Caco-2 (cell line): ENCODE results near the gene COG3. TPM values are rescaled to one million over a fixed set of nuclear protein-coding genes. Genes with fewer than 3 reads are reported as not detected.

Experiments used
- BruUV-seq: library from RNA; stranded (reverse); fragments of 400-500 nt; replicated peaks from 2 replicates; lab custom pipeline; 2021; lab: Mats Ljungman, UMichigan
- CTCF ChIA-PET: fragments of 300-600 bp; sonication (Branson Sonifier 250); formaldehyde crosslinking; loops from one replicate; lab custom pipeline; 2022; ENCODE audit warnings: antibody characterized with exemption; lab: Charles Lee
- POLR2A ChIA-PET: fragments of 300-600 bp; sonication (Branson Sonifier 250); formaldehyde crosslinking; loops from one replicate; lab custom pipeline; 2022; ENCODE audit warnings: antibody characterized with exemption; lab: Charles Lee
- DNase-seq, 2 experiments: peaks; one replicate each; pipeline versions ENCODE4 v3.0.0 to v3.0.0-alpha.2; 2020 to 2022
- H3K27me3 ChIP-seq: replicated peaks from 2 replicates; pipeline ENCODE4 v1.6.0; 2011; ENCODE audit warnings: low read length; ENCODE audit not compliant: control insufficient read depth, insufficient read depth
- H3K36me3 ChIP-seq: 2 replicates; pipeline ENCODE4 v1.5.1; 2011; ENCODE audit warnings: low read length; ENCODE audit not compliant: control insufficient read depth, insufficient read depth
- H3K4me1 ChIP-seq: fragments of 250-450 bp; sonication (Bioruptor Pico); 2 replicates; pipeline ENCODE4 v1.5.1; 2020; ENCODE audit warnings: mild to moderate bottlenecking
- H3K4me3 ChIP-seq: 2 replicates; pipeline ENCODE4 v1.5.1; 2011; ENCODE audit warnings: low read depth, mild to moderate bottlenecking, control low read depth, low read length
- H3K9me3 ChIP-seq: fragments of 250-450 bp; sonication (Bioruptor Pico); 2 replicates; pipeline ENCODE4 v1.5.1; 2020; ENCODE audit warnings: mild to moderate bottlenecking, moderate library complexity
- H3K27ac Mint-ChIP-seq: one replicate; pipeline ENCODE4 v1.8.0; 2022; ENCODE audit warnings: mixed read lengths; ENCODE audit not compliant: unreplicated experiment
- H3K27me3 Mint-ChIP-seq: one replicate; pipeline ENCODE4 v1.8.0; 2022; ENCODE audit warnings: mixed read lengths; ENCODE audit not compliant: insufficient read depth, unreplicated experiment
- H3K36me3 Mint-ChIP-seq: one replicate; pipeline ENCODE4 v1.8.0; 2022; ENCODE audit warnings: mild to moderate bottlenecking, mixed read lengths; ENCODE audit not compliant: insufficient read depth, unreplicated experiment
- H3K4me1 Mint-ChIP-seq: one replicate; pipeline ENCODE4 v1.8.0; 2022; ENCODE audit warnings: low read depth, mixed read lengths; ENCODE audit not compliant: unreplicated experiment
- H3K4me3 Mint-ChIP-seq: one replicate; pipeline ENCODE4 v1.8.0; 2022; ENCODE audit warnings: mild to moderate bottlenecking, moderate library complexity, mixed read lengths; ENCODE audit not compliant: unreplicated experiment
- H3K9me3 Mint-ChIP-seq: one replicate; pipeline ENCODE4 v1.8.0; 2022; ENCODE audit warnings: mixed read lengths; ENCODE audit not compliant: unreplicated experiment
- intact Hi-C: fragments of 100-400 bp; cut with micrococcal nuclease; formaldehyde crosslinking; loops from one replicate; pipeline ENCODE4 v1.10.0; 2022; ENCODE audit not compliant: unreplicated experiment
- total RNA-seq: library from RNA; stranded (reverse); gene quantifications from 2 replicates; pipeline ENCODE4 v1.2.3, GENCODE V29; 2022
- TF ChIP-seq, protein P1 (sequence below), 2 experiments: fragments of 200-600 bp in 1 of 2; IDR thresholded peaks; 1 replicate in 1 of 2; 2 replicates in 1 of 2; pipeline versions ENCODE4 v1.5.1 to v1.8.0; 2011 to 2022; ENCODE audit warnings: antibody characterized with exemption in 1 of 2, control low read depth in 1 of 2, inconsistent platforms in 1 of 2, low read depth in 1 of 2, low read length in 1 of 2, mild to moderate bottlenecking in 1 of 2, moderate library complexity in 1 of 2; ENCODE audit not compliant: insufficient read depth in 1 of 2, severe bottlenecking in 1 of 2, unreplicated experiment in 1 of 2

Gene COG3
- total RNA-seq, 1 experiment from 2014 or later = 35.8 TPM

DNA sequence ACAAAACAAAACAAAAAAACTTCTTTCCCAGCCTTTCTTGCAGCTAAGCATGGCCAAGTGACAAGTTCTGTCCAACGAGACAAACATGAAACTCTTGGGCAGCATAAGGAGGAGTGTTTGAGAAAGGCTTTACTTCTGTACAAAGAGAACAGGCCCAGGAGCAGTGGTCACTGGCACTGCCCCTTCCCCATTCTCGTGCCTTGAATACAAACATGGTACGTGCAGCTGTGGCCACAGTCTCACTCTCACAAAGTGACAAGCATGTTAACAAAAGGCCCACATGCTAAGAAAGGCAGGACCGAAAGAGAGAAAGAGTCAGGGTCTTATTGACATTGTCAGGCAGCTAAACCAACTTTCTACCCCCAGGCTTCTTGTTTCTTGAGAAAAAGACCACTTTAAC is 26.8 kb upstream of the COG3 start:
- ChIA-PET CTCF (no interaction called here), POLR2A (no interaction called here)
- BruUV-seq = no TSS peak
- Mint-ChIP-seq H3K36me3 (no peaks in the 10 kb centered on the region), H3K4me3 (no peak overlapping the region), H3K4me1 (peaks cover 5% of the 10 kb centered on the region), H3K27ac (no peak overlapping the region), H3K27me3 (no peaks in the 10 kb centered on the region), H3K9me3 (no peaks in the 10 kb centered on the region)
- Histone ChIP-seq H3K9me3 (no peaks in the 10 kb centered on the region), H3K4me3 (no peak overlapping the region), H3K27me3 (no peaks in the 10 kb centered on the region), H3K4me1 (peaks cover 12% of the 10 kb centered on the region), H3K36me3 (no peaks in the 10 kb centered on the region)
- intact Hi-C loops = no loop called here
- DNase-seq = no peak
- TF ChIP-seq, protein P1, sequence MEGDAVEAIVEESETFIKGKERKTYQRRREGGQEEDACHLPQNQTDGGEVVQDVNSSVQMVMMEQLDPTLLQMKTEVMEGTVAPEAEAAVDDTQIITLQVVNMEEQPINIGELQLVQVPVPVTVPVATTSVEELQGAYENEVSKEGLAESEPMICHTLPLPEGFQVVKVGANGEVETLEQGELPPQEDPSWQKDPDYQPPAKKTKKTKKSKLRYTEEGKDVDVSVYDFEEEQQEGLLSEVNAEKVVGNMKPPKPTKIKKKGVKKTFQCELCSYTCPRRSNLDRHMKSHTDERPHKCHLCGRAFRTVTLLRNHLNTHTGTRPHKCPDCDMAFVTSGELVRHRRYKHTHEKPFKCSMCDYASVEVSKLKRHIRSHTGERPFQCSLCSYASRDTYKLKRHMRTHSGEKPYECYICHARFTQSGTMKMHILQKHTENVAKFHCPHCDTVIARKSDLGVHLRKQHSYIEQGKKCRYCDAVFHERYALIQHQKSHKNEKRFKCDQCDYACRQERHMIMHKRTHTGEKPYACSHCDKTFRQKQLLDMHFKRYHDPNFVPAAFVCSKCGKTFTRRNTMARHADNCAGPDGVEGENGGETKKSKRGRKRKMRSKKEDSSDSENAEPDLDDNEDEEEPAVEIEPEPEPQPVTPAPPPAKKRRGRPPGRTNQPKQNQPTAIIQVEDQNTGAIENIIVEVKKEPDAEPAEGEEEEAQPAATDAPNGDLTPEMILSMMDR (IDR thresholded peaks at IDR 0.05; ENCODE audit: insufficient read depth in 1 of 2, low read depth in 1 of 2, low read length in 1 of 2, severe bottlenecking in 1 of 2, unreplicated experiment in 1 of 2) = no peak

DNA sequence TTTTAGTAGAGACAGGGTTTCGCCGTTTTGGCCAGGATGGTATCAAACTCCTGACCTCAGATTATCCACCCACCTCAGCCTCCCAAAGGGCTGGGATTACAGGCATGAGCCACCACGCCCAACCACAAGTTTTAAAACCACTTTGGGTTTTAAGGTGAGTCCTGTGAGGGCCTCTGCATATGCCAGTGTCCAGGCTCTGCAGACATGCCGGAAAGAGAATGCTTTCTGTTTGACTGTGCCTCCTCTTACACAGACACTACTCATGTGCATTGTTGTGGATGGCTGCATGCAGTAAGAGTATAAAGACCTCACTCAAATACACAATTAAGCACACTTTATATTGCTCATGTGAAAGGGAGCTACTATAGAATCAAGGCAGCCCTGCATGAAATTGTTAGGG is 25.7 kb upstream of the COG3 start:
- H3K27me3 ChIP-seq = no peaks in the 10 kb centered on the region
- ChIA-PET POLR2A (no interaction called here), CTCF (interaction anchor here (0.5 kb wide), 1 partner anchor 1150 kb away, joined by 4 read pairs; no protein-coding TSS in a partner anchor)
- DNase-seq = no peak
- Mint-ChIP-seq H3K4me1 (peaks cover 5% of the 10 kb centered on the region), H3K9me3 (no peaks in the 10 kb centered on the region), H3K27me3 (no peaks in the 10 kb centered on the region), H3K27ac (no peak overlapping the region), H3K36me3 (no peaks in the 10 kb centered on the region), H3K4me3 (no peak overlapping the region)
- H3K36me3 ChIP-seq = no peaks in the 10 kb centered on the region
- H3K9me3 ChIP-seq = no peaks in the 10 kb centered on the region
- no peak overlapping the region for H3K4me3 ChIP-seq
- BruUV-seq = no TSS peak
- TF ChIP-seq, protein P1 (IDR thresholded peaks at IDR 0.05; ENCODE audit: insufficient read depth in 1 of 2, low read depth in 1 of 2, low read length in 1 of 2, severe bottlenecking in 1 of 2, unreplicated experiment in 1 of 2) = no peak
- peaks cover 12% of the 10 kb centered on the region for H3K4me1 ChIP-seq
- intact Hi-C loops = no loop called here

DNA sequence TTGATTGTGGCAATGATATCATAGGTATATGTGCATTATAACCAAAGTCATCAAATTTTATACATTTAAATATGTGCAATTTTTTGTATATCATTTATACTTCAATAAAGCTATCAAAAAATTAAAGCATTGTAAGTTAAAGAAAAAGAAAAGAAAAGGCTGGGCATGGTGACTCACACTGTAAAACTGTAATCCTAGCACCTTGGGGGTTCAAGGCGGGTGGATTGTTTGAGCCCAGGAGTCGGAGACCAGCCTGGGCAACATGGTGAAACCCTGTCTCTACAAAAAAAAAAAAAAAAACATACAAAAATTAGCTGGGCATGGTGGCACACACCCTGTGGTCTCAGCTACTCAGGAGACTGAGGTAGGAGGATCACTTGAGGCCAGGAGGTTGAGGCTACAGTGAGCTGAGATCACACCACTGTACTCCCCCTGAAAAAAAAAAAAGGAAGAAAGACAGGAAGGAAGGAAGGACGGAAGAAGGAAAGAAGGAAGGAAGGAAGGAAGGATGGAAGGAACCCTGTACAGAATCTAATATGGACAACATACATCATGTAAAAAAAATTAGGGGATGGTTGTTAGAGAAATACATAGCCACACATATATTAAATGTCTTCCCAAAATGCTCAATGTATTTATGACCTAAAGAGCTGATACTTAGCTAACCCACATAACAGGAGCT is 24.8 kb upstream of the COG3 start:
- Histone ChIP-seq H3K36me3 (no peaks in the 10 kb centered on the region), H3K4me3 (no peak overlapping the region), H3K9me3 (no peaks in the 10 kb centered on the region), H3K27me3 (no peaks in the 10 kb centered on the region), H3K4me1 (peaks cover 6% of the 10 kb centered on the region)
- Mint-ChIP-seq H3K27me3 (no peaks in the 10 kb centered on the region), H3K4me3 (no peak overlapping the region), H3K36me3 (no peaks in the 10 kb centered on the region), H3K27ac (no peak overlapping the region), H3K4me1 (no peaks in the 10 kb centered on the region), H3K9me3 (no peaks in the 10 kb centered on the region)
- TF ChIP-seq, protein P1 (IDR thresholded peaks at IDR 0.05; ENCODE audit: insufficient read depth in 1 of 2, low read depth in 1 of 2, low read length in 1 of 2, severe bottlenecking in 1 of 2, unreplicated experiment in 1 of 2) = no peak
- ChIA-PET POLR2A (interaction anchor here (0.6 kb wide), 1 partner anchor 89 kb away, joined by 5 read pairs; no protein-coding TSS in a partner anchor), CTCF (interaction anchor here (0.5 to 0.7 kb wide), 2 partner anchors 66 to 1149 kb away, joined by 4 to 6 read pairs; no protein-coding TSS in a partner anchor)
- no TSS peak for BruUV-seq
- intact Hi-C loops = no loop called here
- DNase-seq = no peak
